Measurements from ENCODE around the gene EXOC3L4.

The EXOC3L4 gene

DNA sequence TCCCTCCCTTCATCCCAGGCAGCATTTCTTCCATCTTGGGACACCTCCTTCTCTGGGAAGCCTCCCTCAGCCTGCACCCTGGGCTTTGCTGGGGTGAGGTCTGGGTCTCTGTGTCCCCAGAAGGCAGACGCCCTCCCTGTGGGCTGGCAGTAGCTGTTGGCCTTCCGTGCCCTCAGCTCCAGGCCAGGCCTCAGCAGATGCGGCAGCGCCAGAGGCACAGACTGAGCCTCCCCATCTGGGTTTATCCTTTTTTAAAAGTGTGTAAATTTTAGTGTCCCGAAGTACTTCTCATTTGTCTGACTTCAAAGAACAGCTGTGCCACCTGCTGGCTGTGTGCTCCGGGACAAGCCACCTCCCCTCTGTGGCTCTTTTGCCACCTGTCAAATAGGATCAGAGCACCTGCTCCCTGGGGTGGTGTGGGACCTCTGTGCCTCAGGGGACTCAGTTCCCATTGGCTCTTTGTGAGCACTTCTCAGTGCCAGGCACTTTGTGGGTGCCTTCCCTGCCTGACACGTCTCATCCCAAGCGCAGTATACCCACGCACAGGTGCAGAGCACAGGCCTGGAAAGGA is 11.1 kb downstream of the EXOC3L4 start:
- Histone ChIP-seq H3K27me3 (ENCODE audit: insufficient read depth, low read length) (no peaks in the 10 kb centered on the region; the same call in 1 of the 2 replicates), H3K9me2 (ENCODE audit: low read depth, low read length) (no peaks in the 10 kb centered on the region), H4K20me1 (ENCODE audit: insufficient read depth, low read length) (no peaks in the 10 kb centered on the region), H3K4me1 (ENCODE audit: insufficient read depth, low read length, severe bottlenecking) (peaks cover 32% of the 10 kb centered on the region), H3F3A (ENCODE audit: insufficient read depth, low read length) (no peaks in the 10 kb centered on the region), H3K4me2 (ENCODE audit: low read length) (peak overlapping the region; percentile 23; the same call in 1 of the 2 replicates), H3K36me3 (ENCODE audit: insufficient read depth, low read length) (no peaks in the 10 kb centered on the region), H3K79me2 (ENCODE audit: insufficient read depth, low read length) (no peaks in the 10 kb centered on the region), H2AFZ (ENCODE audit: low read length) (no peak overlapping the region), H3K9me3 (ENCODE audit: low read length) (no peaks in the 10 kb centered on the region), H3K4me3 (ENCODE audit: low read depth, low read length, poor library complexity, severe bottlenecking) (peak overlapping the region; percentile 1), H3K27ac (ENCODE audit: low read depth, low read length, poor library complexity, severe bottlenecking) (peak overlapping the region; percentile 80), H3K9ac (ENCODE audit: low read length) (no peak overlapping the region; the same call in 1 of the 2 replicates)
- TF ChIP-seq CTCF (IDR thresholded peaks at IDR 0.05; ENCODE audit: low read length) (peak; percentile 67), EZH2 (IDR thresholded peaks at IDR 0.05; ENCODE audit: borderline replicate concordance, low read length) (no peak)

DNA sequence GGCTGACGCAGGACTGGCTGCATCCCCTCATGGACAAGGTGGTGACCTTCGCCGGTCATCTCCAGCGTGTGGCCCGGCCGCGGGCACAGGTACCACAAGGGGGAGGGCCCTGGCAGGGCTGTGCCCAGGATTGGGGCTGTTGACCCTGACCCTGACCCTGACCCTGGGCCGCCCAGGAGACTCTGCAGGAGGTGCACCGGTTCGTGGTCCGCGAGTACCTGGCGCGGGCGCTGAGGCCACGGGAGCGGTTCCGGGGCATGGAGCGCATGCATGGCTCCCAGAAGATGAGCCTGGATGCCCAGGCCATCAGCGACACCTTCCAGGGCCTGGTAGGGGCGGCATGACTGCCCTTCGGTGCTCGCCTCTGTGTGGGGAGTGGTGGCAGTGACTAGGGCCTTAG is 12.9 kb downstream of the EXOC3L4 start:
- TF ChIP-seq EZH2 (IDR thresholded peaks at IDR 0.05; ENCODE audit: borderline replicate concordance, low read length): no peak
- no peak for TF ChIP-seq CTCF (IDR thresholded peaks at IDR 0.05; ENCODE audit: low read length)
- Histone ChIP-seq H3K4me1 (ENCODE audit: insufficient read depth, low read length, severe bottlenecking) (peaks cover 45% of the 10 kb centered on the region), H3K9me3 (ENCODE audit: low read length) (no peaks in the 10 kb centered on the region), H3K9me2 (ENCODE audit: low read depth, low read length) (no peaks in the 10 kb centered on the region), H3K9ac (ENCODE audit: low read length) (no peak overlapping the region), H3K4me2 (ENCODE audit: low read length) (no peak overlapping the region), H3F3A (ENCODE audit: insufficient read depth, low read length) (no peaks in the 10 kb centered on the region), H3K79me2 (ENCODE audit: insufficient read depth, low read length) (no peaks in the 10 kb centered on the region), H3K36me3 (ENCODE audit: insufficient read depth, low read length) (no peaks in the 10 kb centered on the region), H2AFZ (ENCODE audit: low read length) (no peak overlapping the region), H3K27ac (ENCODE audit: low read depth, low read length, poor library complexity, severe bottlenecking) (no peak overlapping the region), H3K4me3 (ENCODE audit: low read depth, low read length, poor library complexity, severe bottlenecking) (no peak overlapping the region), H4K20me1 (ENCODE audit: insufficient read depth, low read length) (no peaks in the 10 kb centered on the region), H3K27me3 (ENCODE audit: insufficient read depth, low read length) (no peaks in the 10 kb centered on the region; the same call in 1 of the 2 replicates)

DNA sequence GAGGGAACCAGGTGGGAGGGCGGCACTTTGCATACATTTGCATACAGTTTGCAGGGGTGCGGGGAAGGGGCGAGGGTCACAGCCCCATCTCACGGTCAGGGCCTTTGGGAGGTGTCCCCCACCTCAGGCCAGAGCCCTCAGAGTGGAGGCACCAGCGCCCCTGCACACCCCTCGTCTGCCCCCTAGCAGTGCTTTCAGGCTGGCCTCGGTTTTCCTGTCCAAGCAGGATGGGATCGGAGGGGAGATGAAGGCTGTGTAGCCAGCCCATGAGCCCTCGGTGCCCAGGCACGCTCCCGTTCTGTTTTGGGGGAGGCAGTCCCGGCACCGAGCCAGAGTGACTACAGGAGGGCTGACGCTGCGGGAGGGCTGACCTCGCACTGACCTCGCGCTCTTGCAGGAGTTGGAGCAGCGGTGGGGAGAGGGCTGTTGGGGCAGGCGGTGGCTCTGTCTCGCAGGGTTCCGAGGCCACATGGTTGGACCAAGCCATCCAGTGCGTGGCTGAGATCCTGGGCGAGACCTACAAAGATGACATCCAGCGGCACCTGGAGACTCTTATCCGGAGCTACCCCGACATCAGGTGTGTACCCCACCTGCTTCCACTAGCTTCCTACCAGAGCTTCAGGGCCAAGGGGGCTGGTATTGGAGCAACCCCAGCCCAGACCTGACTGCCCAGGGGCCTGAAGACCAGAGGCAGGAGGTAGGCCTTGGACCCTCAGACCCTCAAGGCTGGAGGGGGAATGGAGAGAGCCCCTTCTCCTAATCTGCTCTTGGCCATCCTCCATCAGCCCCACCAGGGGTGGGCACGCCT is 13.6 kb downstream of the EXOC3L4 start:
- no peaks in the 10 kb centered on the region for H3F3A ChIP-seq (ENCODE audit: insufficient read depth, low read length)
- no peak overlapping the region for H3K4me2 ChIP-seq (ENCODE audit: low read length)
- H3K9ac ChIP-seq (ENCODE audit: low read length): no peak overlapping the region
- TF ChIP-seq CTCF (IDR thresholded peaks at IDR 0.05; ENCODE audit: low read length) (no peak), EZH2 (IDR thresholded peaks at IDR 0.05; ENCODE audit: borderline replicate concordance, low read length) (no peak)
- no peak overlapping the region for H3K27ac ChIP-seq (ENCODE audit: low read depth, low read length, poor library complexity, severe bottlenecking)
- no peak overlapping the region for H3K4me3 ChIP-seq (ENCODE audit: low read depth, low read length, poor library complexity, severe bottlenecking)
- H4K20me1 ChIP-seq (ENCODE audit: insufficient read depth, low read length): no peaks in the 10 kb centered on the region
- peaks cover 52% of the 10 kb centered on the region for H3K4me1 ChIP-seq (ENCODE audit: insufficient read depth, low read length, severe bottlenecking)
- H3K9me3 ChIP-seq (ENCODE audit: low read length): no peaks in the 10 kb centered on the region
- H2AFZ ChIP-seq (ENCODE audit: low read length): no peak overlapping the region
- H3K9me2 ChIP-seq (ENCODE audit: low read depth, low read length): no peaks in the 10 kb centered on the region
- H3K79me2 ChIP-seq (ENCODE audit: insufficient read depth, low read length): no peaks in the 10 kb centered on the region
- no peaks in the 10 kb centered on the region; the same call in 1 of the 2 replicates for H3K27me3 ChIP-seq (ENCODE audit: insufficient read depth, low read length)
- no peaks in the 10 kb centered on the region for H3K36me3 ChIP-seq (ENCODE audit: insufficient read depth, low read length)

Measured in OCI-LY1 (cell line).